Activated T-cell treated with anti-CD3 and anti-CD28 coated beads for 1 hour (primary cell): ENCODE results near the gene PABPN1.
"Not testable (repeated sequence)": the region's sequence is repeated elsewhere in the genome, so short reads cannot be mapped to it uniquely, and the experiment has no call there.

Experiments used
- DNase-seq: peaks from one replicate; pipeline ENCODE4 v3.0.0-alpha.2; 2020; ENCODE audit warnings: low read depth

Gene PABPN1

GRCh38 chr14:23301288-23301968, 19.8 kb upstream of the PABPN1 start:
- peak; percentile 93 for DNase-seq

- no peak for DNase-seq
Measured at GRCh38 chr14:23301969-23302289, 19.3 kb upstream of the PABPN1 start.

- DNase-seq, result peak; percentile 81
Measured at GRCh38 chr14:23302290-23303225, 18.7 kb upstream of the PABPN1 start, which contains the start of gene PPP1R3E. Gene PPP1R3E (minus strand): TSS chr14:23302859. CDS start chr14:23302576, 283 bp downstream.

GRCh38 chr14:23306412-23307145, 14.7 kb upstream of the PABPN1 start, which contains the start of gene BCL2L2:
Gene BCL2L2 (plus strand): TSS chr14:23306833. CDS start chr14:23307768, 935 bp downstream.
- no peak for DNase-seq

GRCh38 chr14:23307146-23307530, 14.1 kb upstream of the PABPN1 start:
- no peak for DNase-seq

- DNase-seq, result no peak
Measured at GRCh38 chr14:23307687-23308644, 13.3 kb upstream of the PABPN1 start.

GRCh38 chr14:23308721-23309445, 12.4 kb upstream of the PABPN1 start:
- DNase-seq, result no peak

GRCh38 chr14:23310546-23310945, 10.7 kb upstream of the PABPN1 start:
- DNase-seq, result no peak

GRCh38 chr14:23316300-23316699, 5.0 kb upstream of the PABPN1 start:
- DNase-seq, result no peak

- no peak for DNase-seq
Measured at GRCh38 chr14:23319746-23320583, 1.3 kb upstream of the PABPN1 start.

GRCh38 chr14:23321572-23322547, 603 bp downstream of the PABPN1 start:
- DNase-seq, result peak; percentile 20

GRCh38 chr14:23322568-23323517, 1.6 kb downstream of the PABPN1 start:
- no peak for DNase-seq

- no peak for DNase-seq
Measured at GRCh38 chr14:23323838-23324454, 2.7 kb downstream of the PABPN1 start.

- no peak for DNase-seq
Measured at GRCh38 chr14:23324455-23324846, 3.2 kb downstream of the PABPN1 start.

- no peak for DNase-seq
Measured at GRCh38 chr14:23324993-23325392, 3.7 kb downstream of the PABPN1 start.

- not testable (repeated sequence) for DNase-seq
Measured at GRCh38 chr14:23325746-23326145, 4.5 kb downstream of the PABPN1 start.
